HG02884 (cell line): ENCODE measurements around the gene FLRT2.

ENCODE experiments used
- ATAC-seq: cut with Tn5 transposase; IDR thresholded peaks from one replicate; pipeline ENCODE4 v1.9.1; 2021; ENCODE audit warnings: mild to moderate bottlenecking, moderate library complexity; ENCODE audit not compliant: unreplicated experiment

Gene FLRT2, protein sequence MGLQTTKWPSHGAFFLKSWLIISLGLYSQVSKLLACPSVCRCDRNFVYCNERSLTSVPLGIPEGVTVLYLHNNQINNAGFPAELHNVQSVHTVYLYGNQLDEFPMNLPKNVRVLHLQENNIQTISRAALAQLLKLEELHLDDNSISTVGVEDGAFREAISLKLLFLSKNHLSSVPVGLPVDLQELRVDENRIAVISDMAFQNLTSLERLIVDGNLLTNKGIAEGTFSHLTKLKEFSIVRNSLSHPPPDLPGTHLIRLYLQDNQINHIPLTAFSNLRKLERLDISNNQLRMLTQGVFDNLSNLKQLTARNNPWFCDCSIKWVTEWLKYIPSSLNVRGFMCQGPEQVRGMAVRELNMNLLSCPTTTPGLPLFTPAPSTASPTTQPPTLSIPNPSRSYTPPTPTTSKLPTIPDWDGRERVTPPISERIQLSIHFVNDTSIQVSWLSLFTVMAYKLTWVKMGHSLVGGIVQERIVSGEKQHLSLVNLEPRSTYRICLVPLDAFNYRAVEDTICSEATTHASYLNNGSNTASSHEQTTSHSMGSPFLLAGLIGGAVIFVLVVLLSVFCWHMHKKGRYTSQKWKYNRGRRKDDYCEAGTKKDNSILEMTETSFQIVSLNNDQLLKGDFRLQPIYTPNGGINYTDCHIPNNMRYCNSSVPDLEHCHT

DNA sequence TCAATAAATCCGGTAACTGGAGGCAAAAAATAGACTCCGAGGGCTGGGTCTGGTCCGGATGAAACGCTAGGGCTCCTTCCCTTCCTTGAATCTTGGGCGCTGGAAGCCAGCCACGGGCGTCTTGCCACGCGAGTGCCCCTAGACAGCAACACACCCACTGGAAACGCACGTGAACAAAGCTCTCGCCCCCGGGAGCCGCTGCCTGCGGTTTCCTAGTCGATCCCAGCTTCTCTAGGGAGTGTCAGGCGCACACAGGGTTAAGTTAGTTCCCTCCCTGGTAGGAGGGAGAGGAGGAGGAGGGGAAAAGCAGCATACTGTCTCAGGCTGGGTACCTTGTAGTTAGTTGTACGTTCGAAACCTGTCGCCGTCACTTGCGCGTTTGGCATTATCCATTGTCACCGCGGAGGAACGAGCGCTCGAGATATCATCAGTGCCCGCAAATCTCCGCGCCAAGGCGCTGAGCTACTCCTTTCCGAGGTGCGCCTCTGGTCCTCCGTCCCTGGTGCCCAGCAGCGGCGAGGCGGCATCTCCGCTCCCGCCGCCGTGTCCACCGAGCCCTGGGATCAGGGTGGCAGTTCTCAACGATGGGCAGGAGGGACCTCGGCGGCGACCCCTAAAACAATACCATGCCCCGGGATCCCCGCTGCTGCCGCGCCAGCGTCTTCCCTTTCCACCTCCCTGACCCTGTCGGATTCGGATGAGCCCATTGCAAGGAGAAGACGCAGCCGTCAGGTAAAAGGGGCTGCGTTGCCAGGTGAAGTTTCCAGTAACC is at the start of gene FLRT2:
TSS of gene FLRT2 (plus strand) at position 342 of the 772 bp plus-strand sequence. CDS start 91,371 bp downstream, outside the sequence.
- ATAC-seq, result no peak

DNA sequence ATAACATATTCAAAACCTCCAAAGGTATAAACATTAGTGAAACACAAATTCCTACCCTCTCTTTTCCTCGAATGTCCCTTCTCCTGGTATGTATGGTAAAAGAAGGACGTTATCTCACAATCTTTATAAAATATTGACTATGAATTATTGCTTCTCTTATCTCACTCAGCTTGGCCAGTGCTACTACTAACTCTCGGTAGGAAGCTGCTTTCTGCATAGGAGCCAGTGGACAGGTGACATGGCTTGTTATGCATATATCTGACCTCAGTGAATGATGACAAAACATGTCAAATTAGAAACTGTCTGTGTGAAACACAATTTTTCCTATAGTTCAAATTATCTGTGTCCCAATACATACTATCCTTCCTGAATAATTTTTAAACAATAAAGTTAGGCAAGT is 48.5 kb upstream of the FLRT2 start:
- no peak for ATAC-seq

DNA sequence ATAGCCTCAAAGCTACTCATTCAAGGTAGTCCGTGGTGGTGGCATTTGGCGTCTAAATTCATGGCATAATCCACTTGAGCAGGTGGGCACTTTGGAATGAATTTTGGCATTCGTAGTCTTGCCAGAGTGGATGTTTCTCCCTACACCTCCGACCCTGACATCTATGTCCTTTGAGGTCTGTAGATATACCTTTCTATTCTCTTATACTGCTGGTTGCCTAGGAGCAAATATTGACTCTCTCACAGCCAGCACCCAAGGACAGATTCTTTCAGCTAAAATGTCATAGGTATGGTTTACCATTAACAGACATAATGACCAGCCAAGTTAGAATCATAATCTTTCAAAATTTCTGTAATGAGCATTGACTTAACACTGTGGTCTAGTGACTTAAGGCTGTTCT is 47.4 kb upstream of the FLRT2 start:
- ATAC-seq, result no peak

DNA sequence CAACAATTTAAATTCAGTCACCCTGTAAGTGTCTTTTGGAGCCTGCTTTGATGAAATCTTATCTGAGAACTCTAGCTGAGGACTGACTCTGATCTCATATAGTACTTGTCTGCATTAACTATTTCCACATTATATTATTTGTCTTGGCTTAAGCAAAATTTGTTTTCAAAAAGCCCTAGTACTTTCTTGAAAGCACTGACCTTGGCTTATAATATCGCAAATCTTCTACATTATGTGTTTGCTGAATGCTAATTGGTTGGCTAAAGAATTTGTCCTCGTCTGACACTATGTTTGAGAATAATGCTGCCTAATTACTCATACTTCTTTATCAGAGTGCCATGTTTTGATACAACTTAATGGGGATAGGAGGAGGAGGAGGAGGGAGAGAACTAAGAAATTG is 46.9 kb upstream of the FLRT2 start:
- no peak for ATAC-seq

DNA sequence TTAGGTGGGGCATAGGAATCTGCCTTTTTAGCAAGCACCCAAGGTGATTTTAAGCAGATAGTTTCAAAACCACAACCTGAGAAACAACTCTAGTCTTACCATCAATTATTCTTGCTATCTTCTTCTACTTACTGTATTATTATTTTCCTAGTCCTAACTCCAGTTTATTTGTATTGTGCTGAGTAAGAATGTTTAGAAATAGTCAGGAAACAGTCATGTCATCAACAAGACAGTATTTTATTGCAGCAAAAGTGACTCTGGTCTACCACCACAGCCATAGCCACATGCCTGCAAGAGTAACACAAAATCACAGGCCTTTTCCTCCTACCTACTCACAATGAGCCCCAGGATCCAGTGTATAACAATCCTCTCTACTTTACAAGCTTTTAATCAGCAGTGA is 46.3 kb upstream of the FLRT2 start:
- ATAC-seq, result no peak

DNA sequence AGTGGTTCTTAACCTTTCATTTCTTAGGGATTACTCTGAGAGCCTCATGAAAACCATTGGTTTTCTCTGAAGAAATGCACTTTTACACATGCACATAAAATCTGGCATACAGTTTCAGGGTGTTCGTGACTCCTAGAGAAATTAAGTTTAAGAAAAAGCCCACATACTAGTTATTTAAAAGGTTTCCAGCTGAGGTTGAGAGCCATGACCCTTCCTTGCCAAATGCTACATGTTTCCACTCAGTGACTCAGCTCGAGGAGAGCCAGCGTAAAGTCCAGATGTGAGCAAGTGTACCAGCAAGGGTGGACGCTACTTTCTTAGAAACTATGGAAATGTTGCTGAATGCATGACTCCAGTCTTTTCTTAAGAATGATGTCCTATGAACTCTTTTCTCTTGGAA is 42.7 kb upstream of the FLRT2 start:
- no peak for ATAC-seq

DNA sequence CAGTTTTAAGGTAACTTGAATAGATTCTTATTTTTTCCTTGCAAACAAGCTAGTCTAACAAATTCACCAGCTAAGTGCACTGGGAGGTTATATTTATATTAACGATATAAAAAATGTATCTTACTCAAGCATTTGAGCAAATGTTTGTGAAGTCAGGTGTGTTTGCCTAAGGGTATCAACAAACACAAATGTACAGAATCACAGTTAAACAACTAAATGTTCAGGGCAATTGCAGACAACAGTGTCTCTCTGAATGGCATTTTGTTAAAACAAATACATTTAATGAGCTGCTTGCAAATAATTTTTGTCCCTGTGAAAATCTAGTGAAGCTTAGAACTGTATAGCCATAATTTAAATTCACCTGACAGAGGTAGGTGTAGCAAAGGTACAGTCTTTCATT is 28.2 kb upstream of the FLRT2 start:
- ATAC-seq, result no peak

DNA sequence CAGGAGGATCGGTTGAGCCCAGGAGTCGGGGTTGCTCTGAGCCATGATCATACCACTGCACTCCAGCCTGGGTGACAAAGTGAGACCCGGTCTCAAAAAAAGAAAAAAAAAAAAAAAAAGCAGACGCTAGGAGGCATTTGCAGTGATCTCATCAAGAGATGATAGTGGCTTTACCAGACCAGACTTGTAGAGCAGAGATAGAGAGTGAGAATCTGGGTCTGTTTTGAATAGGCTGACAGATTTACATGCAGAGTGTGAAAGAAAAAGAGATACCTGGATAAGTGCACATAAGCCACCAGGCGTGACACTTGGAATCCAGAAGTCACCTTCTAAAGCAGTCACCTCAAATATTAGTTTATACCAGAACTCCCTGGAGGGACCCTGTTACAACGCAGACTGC is 21.1 kb upstream of the FLRT2 start:
- no peak for ATAC-seq

DNA sequence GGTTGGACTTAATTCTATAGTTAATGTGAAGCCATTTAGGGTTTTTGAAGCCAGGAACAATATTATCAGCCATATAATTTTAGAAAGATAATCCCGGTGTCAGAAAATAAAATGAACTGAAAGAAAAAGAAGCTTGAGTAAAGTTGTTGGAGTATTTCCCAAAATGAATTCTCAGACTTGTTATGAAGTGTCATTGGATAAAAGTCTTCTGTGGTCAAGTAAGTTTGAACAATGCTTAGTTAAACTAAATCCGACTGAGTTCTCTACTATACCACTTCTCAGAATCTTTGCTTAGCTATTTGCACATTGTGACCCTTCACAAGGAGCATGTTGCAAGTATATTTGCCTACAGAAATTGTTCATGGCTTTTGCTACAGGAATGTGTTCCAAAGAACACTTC is 17.5 kb upstream of the FLRT2 start:
- ATAC-seq, result no peak

DNA sequence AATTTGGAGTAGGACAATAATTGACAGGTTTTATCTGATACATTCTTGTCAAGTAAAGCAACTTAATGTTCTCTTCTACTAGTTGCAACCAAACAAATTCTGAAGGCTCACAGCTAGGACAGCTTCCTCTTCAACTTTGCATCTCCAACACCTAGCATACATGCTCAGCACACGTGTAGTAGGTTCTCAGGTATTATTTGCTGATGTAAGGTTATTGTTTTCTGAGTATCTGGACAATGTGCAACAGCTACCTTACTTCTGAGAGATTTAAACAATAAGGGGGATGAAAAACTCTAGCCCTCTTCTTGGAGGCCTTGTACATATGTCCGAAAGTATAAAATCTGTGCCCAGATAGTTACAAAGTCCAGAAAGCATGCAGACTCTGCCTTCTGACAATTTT is 15.5 kb upstream of the FLRT2 start:
- ATAC-seq, result no peak

DNA sequence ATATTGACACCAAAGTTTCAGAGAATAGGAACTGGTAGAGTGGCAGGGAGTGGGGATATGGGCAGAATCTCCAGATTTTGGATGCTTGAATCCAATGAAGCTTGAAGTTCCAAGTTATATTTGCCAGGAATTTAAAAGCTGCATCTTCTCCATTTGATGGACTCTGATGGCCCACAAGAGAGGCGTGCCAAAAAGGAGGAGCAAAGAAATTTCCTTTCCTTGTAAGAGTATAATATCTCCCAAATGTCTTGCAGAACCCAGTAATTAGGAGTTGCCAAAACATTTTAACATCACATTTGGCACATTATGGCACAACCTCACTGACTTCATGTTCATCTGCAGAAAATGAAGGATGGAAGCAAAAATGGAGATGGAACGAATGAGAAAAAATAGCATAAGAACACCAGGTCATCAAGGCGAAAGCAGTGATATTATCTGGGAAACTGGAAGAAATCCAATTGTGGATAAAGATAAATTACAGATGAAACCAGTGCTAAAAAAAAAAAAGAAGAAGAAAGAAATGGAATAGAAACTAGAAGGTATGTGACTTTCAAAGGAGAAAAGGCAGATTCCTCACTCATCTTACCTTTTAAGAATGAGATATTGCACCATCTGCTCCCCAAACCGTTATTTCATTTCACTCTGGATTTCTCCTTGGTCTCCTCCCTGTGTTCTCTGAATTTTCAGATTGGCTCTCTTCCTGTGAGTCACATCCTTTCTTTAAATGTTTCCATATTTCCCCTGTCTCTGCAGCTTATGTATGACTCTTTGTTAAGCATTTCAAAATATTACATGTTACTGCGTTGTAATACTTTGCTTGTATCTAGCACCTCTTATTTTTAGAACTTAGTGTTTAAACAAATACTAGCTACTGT is 13.5 kb upstream of the FLRT2 start:
- no peak for ATAC-seq

DNA sequence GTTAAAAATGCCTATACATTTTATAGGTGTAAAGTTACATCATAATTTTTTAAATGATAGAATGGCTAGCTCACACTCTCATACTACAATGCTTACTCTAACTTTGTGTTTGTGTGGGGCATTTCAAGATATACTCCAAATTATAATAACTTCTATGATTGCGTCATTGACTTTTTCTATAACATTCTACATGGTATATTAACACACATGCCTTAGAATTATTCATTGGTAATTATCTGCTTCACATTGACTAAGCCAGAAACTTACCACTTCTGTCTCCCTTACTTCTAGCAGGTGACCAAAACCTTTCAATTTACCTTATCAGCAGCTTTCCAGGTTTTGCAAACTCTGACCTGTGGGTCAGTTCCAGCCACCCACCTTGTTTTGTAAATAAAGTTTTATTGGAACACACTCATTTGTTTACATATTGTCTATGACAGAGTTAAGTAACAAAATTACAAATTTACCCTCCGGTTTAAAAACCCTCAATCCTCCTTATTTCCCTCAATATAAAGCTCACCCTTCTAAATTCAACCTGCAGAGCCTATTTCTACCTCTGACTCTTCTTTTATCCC is 12.7 kb upstream of the FLRT2 start:
- no peak for ATAC-seq

DNA sequence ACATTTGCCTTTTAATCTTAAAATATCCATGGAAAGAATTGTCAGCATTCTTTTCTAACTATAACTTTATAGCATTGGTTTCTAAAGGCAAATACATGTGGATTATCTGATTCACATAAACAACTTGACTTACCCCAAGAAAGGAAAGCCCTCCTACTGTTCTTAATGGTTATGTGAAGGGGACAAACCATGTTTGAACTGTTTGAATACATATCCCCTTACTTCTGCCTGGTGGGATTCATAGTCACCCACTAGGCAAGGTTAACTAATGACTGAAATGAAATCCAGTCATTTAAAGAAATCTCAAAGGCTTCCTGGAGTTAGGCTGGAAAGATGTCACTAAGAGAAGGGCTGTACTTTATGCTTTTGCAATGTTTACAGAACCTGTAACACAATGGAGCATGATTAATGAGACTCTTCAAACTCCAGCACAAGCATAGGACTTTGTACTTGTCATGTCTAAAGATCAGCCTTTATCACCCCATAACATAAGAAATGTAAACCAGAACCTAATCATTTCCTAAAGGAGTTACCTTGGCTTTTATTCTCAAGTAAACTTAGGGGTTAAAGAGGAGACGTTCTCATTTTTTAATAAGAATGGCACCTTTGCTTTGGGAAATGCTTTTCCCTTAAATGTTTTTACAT is 10.2 kb upstream of the FLRT2 start:
- ATAC-seq, result no peak

DNA sequence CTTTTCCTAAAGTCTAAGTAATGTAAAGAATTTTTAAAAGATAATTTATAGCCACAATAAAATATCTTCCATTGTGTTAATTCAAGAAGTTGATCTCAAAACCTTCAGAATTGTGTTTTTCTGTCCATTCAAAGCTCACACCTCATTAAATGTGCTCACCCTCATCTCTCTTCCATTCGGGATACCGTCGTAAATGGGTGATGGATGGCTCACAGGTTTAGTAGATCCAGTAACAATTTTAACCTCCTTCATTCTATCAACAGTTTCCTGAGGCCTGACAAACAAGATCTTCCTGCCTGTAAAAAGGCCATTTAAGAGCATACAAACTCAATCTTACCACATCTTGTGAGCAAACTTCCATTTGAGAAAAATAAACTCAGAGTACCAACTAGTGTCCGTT is 9.4 kb upstream of the FLRT2 start:
- ATAC-seq, result no peak

DNA sequence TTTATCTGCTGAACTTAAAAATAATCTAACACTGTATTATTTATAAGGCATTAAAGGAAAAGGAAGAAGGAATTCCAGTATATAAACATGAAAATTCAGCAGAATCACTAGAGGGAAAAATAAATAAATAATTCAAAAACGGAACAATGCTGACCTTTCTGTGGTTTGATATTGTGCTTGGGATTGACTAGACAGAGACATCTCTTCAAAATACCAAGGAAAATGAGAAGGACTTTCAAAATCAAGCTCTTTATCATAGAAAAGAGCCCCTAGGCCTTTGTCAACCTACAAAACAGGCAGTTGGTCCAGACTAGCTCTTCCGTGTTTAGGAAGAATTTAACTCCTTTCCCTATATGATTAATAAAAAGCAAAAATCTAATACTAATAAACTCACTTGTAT is 6.3 kb upstream of the FLRT2 start:
- ATAC-seq, result no peak

DNA sequence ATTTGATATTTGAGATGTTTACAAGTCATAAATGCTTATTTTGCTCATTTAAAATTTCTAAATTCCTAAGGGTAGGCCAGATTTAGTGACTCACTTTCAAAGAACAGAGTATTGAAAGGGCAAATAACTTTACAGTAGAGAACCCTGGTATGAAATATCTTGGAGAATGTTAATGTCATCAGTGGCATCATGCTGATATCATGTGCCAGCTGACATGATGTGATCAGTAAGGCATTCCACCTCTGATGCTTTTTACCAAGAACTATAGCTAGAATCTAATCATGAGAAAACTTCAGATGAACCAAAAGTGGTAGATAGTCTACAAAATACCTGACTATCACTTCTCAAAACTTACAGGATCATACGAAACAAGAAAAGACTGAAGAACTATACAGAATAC is 2.9 kb upstream of the FLRT2 start:
- ATAC-seq, result no peak

DNA sequence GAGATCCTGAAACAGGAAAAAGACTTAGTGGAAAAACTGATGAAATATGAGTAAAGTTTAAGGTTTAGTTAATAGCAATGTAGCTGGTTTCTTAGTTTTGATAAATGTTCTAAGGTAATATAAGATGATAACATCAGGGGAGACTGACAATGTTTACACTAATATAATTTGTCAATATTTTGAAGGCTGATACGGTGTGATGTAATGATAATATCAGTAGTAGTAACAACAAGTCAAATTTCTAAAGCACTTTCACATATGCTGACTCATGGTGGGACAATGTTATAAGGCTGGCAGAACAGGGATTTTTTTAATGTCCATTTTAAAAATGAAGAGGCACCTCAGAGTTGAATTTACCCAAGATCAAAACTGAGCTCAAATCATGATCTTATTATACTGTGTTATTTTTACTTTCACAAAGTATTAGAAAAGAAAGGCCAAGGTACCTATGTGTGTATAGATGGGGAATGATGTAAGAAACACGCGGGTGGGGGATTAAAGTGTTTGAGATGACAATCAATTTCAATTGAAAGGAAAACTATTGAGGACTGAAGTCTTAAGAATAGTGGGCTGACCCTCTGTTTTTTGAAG is 2.4 kb upstream of the FLRT2 start:
- ATAC-seq, result no peak

DNA sequence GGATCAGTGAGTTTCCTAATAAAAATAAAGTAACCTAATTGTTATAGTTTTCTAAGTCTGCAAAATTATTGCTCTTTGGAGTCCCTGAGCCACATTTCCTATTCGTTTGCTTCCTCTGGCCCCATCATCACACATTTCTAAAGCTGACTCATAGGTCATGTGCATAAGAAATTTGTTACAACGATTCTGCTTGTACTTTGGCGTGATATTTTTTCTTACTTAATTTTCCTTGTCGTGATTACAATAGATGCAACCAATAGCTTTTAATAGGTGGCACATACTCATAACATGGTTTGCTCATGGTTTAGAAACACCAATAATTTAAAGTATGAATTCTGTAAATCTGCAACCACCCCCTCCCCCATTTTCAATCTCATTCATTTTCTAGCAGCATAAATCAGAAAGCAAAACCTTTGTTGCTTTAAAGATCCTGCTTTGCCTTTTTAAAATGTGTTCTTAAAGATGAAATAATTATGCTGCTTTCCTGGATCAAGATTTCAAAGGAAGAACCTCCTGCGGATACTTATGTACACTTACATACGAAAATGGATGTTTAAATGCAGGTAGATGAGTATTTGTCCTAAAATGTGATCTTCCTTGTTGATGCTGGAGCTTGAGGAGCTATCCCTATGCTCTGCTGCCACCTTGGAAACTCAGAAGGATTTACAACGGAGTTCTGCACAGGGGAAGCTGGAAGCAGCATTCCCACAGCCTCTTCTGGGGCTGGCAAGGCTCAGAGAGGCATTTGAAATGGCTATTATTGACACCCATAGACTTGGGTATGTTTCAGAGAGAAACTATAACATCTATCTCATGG is 1.7 kb upstream of the FLRT2 start:
- ATAC-seq, result no peak
